GM12878 (cell line): ENCODE results near the gene KIFC1. TPM values are rescaled to one million over a fixed set of nuclear protein-coding genes. Genes with fewer than 3 reads are reported as not detected.

ENCODE experiments used
- ATAC-seq: fragments of 200-7000 bp; cut with Tn5 transposase; 3 replicates; pipeline ENCODE4 v1.9.1; 2020; ENCODE audit warnings: mild to moderate bottlenecking, moderate library complexity
- BruUV-seq: library from RNA; stranded (reverse); fragments of 400-500 nt; replicated peaks from 2 replicates; lab custom pipeline; 2021; lab: Mats Ljungman, UMichigan
- CTCF ChIA-PET: fragments of 300-600 bp; sonication (Branson Sonifier 250); formaldehyde crosslinking; extraction: SDS; loops from one replicate; lab custom pipeline; 2021; ENCODE audit warnings: inconsistent platforms; lab: Yijun Ruan, JAX
- POLR2A ChIA-PET: fragments of 350-600 bp; formaldehyde crosslinking; extraction: SDS; loops from one replicate; lab custom pipeline; 2021; ENCODE audit warnings: inconsistent platforms; lab: Charles Lee
- RAD21 ChIA-PET: fragments of 300-600 bp; sonication (Branson Sonifier 250); formaldehyde crosslinking; loops from one replicate; lab custom pipeline; 2023; ENCODE audit warnings: antibody characterized with exemption; ENCODE audit not compliant: unreplicated experiment; lab: Charles Lee
- SMC1A ChIA-PET: fragments of 300-600 bp; sonication (Branson Sonifier 250); formaldehyde crosslinking; loops from one replicate; lab custom pipeline; 2023; ENCODE audit not compliant: unreplicated experiment, uncharacterized antibody; lab: Charles Lee
- DNase-seq: peaks from one replicate; pipeline ENCODE4 v3.0.0-alpha.2; 2011; ENCODE audit warnings: low read depth, low spot score
- FAIRE-seq: peaks from 3 replicates; lab custom pipeline; 2011; peaks lifted over from hg19 to GRCh38; lab: Jason Lieb, UNC
- H2AFZ ChIP-seq: 2 replicates; pipeline ENCODE4 v1.6.0; 2011; ENCODE audit warnings: low read depth, low read length, control low read depth; ENCODE audit not compliant: control insufficient read depth
- H3K27ac ChIP-seq: 2 replicates; pipeline ENCODE4 v1.5.1; 2011; ENCODE audit warnings: control low read depth; ENCODE audit not compliant: control insufficient read depth, insufficient read depth
- H3K27me3 ChIP-seq, 2 experiments: replicated peaks in 1 of 2; 2 replicates each; pipeline versions ENCODE4 v1.6.0 to v1.6.1; 2011; ENCODE audit warnings: low read length in 1 of 2; ENCODE audit not compliant: control insufficient read depth in 2 of 2, insufficient read depth in 2 of 2
- H3K36me3 ChIP-seq, 2 experiments: 2 replicates each; pipeline ENCODE4 v1.5.1; 2011; ENCODE audit warnings: low read length in 1 of 2; ENCODE audit not compliant: control insufficient read depth in 2 of 2, insufficient read depth in 2 of 2
- H3K4me1 ChIP-seq: 2 replicates; pipeline ENCODE4 v1.6.1; 2011; ENCODE audit warnings: mild to moderate bottlenecking, low read length, moderate library complexity, mixed read lengths; ENCODE audit not compliant: control insufficient read depth, insufficient read depth
- H3K4me2 ChIP-seq: 2 replicates; pipeline ENCODE4 v1.6.0; 2011; ENCODE audit warnings: control low read depth; ENCODE audit not compliant: control insufficient read depth, insufficient read depth
- H3K4me3 ChIP-seq: fragments of 200-600 bp; sonication (generic); 2 replicates; pipeline ENCODE4 v1.5.1; 2016
- H3K79me2 ChIP-seq: 2 replicates; pipeline ENCODE4 v1.6.0; 2011; ENCODE audit warnings: low read length; ENCODE audit not compliant: control insufficient read depth, insufficient read depth
- H3K9ac ChIP-seq: 2 replicates; pipeline ENCODE4 v1.8.0; 2011; ENCODE audit warnings: low read length, control low read depth, mixed read lengths; ENCODE audit not compliant: control insufficient read depth, insufficient read depth
- H3K9me3 ChIP-seq: replicated peaks from 3 replicates; pipeline ENCODE4 v1.5.1; 2011; ENCODE audit warnings: mild to moderate bottlenecking, low read length; ENCODE audit not compliant: control insufficient read depth, insufficient read depth
- H4K20me1 ChIP-seq: 2 replicates; pipeline ENCODE4 v1.6.0; 2011; ENCODE audit not compliant: control insufficient read depth, insufficient read depth
- MTA3 ChIP-seq: IDR thresholded peaks from 2 replicates; pipeline ENCODE4 v1.6.1; 2012; ENCODE audit warnings: low read length, inconsistent platforms, borderline replicate concordance
- MXI1 ChIP-seq: fragments of 150-350 bp; IDR thresholded peaks from 2 replicates; pipeline ENCODE4 v1.6.1; 2011; ENCODE audit warnings: low read depth, mild to moderate bottlenecking, inconsistent platforms, low read length, improper control_type of control experiment
- NBN ChIP-seq: fragments of 450-650 bp; IDR thresholded peaks from 2 replicates; pipeline ENCODE4 v1.6.1; 2016
- RUNX3 ChIP-seq: IDR thresholded peaks from 2 replicates; pipeline ENCODE4 v1.6.1; 2012; ENCODE audit warnings: low read length, inconsistent platforms
- SUZ12 ChIP-seq: fragments of 200-600 bp; sonication (generic); IDR thresholded peaks from one replicate; pipeline ENCODE4 v1.6.1; 2018; ENCODE audit warnings: antibody characterized with exemption, mild to moderate bottlenecking; ENCODE audit not compliant: unreplicated experiment
- TBL1XR1 ChIP-seq: IDR thresholded peaks from 2 replicates; pipeline ENCODE4 v1.6.1; 2012; ENCODE audit warnings: low read depth, low read length, improper control_type of control experiment
- TCF3 ChIP-seq: IDR thresholded peaks from 2 replicates; pipeline ENCODE4 v1.6.1; 2012; ENCODE audit warnings: low read depth, mild to moderate bottlenecking, low read length, borderline replicate concordance; ENCODE audit not compliant: insufficient read depth
- WGBS: methylation state at CpG from one replicate; pipeline ENCODE4 v1.1.6; 2016; ENCODE audit warnings: low lambda C conversion rate; ENCODE audit not compliant: insufficient replicate concordance, insufficient coverage; ENCODE audit errors: missing lambda C conversion rate; 5-methylcytosine and 5-hydroxymethylcytosine counted together
- in situ Hi-C: fragments of 300-500 bp; cut with MboI; formaldehyde crosslinking; loops from 9 replicates; pipeline ENCODE4 v1.14.3; 2018; ENCODE audit warnings: mixed read lengths
- intact Hi-C: fragments of 100-400 bp; cut with micrococcal nuclease; formaldehyde crosslinking; loops from one replicate; pipeline ENCODE4 v1.14.2; 2022; ENCODE audit not compliant: unreplicated experiment
- polyA plus RNA-seq, 11 experiments: library from polyadenylated mRNA; depleted of rRNA in 4 of 11; unstranded in 6 of 11; stranded (reverse) in 5 of 11; fragments of >200 nt; fragmentation: Nextera tagmentation in 4 of 11; fragmentation: Illumina TruSeq in 1 of 11; extraction: Ambion mirVana in 4 of 11; extraction: Trizol in 1 of 11; gene quantifications; 1 replicate in 1 of 11; 2 replicates in 10 of 11; pipeline versions ENCODE4 v1.2.1 to v1.2.3, GENCODE V29; 2011 to 2016; ENCODE audit warnings: inconsistent platforms in 2 of 11, missing spikeins in 2 of 11, low read depth in 1 of 11
- total RNA-seq, 4 experiments: library from RNA; depleted of rRNA in 3 of 4; stranded (reverse); fragments of >200 nt in 3 of 4; fragmentation: Illumina TruSeq in 1 of 4; extraction: Trizol in 1 of 4; gene quantifications; 2 replicates each; pipeline versions ENCODE4 v1.2.1 to v1.2.3, GENCODE V29; 2013 to 2021

KIFC1 gene
- total and polyA plus RNA-seq, 10 of the 15 experiments (the other 5 are each of a cell fraction or from before 2014, with no cell fraction given): 1.8 to 87.4 (median 54.4) TPM

DNA sequence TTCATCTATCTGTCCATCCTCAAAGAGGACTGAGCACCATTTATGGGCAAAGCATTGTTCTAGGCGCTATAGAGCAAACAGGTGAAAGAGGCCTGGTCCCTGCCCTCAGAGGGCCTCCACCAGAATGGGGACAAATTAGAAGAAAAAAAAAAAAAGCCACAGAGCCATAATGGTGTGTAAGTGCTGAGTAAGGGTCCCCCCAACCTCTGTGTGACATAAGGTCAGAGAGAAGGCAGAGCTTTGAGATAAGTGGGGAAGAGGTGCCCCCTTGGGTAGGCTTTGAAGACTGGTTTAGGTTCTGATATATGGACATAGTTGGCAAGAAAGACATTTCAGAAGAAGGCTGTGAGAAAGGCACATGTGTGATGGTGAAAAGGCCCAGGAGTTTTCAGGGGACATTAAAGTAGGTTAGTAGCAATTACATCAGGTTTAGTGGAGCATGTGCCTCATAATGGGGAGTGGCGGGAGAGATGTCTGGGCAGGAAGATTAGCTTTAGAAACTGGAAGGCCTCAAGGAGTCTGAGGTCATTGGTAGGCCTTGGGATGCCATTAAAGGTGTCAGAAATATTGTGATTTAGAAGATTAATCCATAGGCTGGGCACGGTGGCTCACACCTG is 47.5 kb downstream of the KIFC1 start:
- ChIA-PET RAD21 (no interaction called here), CTCF (interaction anchor here (1.0 to 1.1 kb wide), 3 partner anchors 11 to 69 kb away, joined by 3 read pairs; no protein-coding TSS in a partner anchor), SMC1A (interaction anchor here (0.6 kb wide), 1 partner anchor 44 kb away, joined by 3 read pairs; no protein-coding TSS in a partner anchor), POLR2A (interaction anchor here (0.6 kb wide), 1 partner anchor 130 kb away, joined by 3 read pairs; no protein-coding TSS in a partner anchor)
- no peak overlapping the region for H3K4me3 ChIP-seq
- 98% methylated on average over 3 of the region's 3 CpGs for WGBS
- peaks cover 0 to 5% of the 10 kb centered on the region in 2 experiments; a peak in 3 of 4 replicates for H3K36me3 ChIP-seq
- no peak for DNase-seq
- TF ChIP-seq SUZ12: no peak
- TF ChIP-seq TBL1XR1: no peak
- no peak for TF ChIP-seq MXI1
- no peak for TF ChIP-seq RUNX3
- no peak for TF ChIP-seq NBN
- TF ChIP-seq MTA3: no peak
- no peak for TF ChIP-seq TCF3
- in situ Hi-C loops (no loop called here), intact Hi-C loops (no loop called here)
- no peak overlapping the region for H3K27ac ChIP-seq
- no peak for ATAC-seq
- FAIRE-seq: no peak
- no peaks in the 10 kb centered on the region; the same call in 1 of the 2 replicates for H4K20me1 ChIP-seq
- H3K9me3 ChIP-seq: no peaks in the 10 kb centered on the region
- H3K27me3 ChIP-seq: no peaks in the 10 kb centered on the region
- H3K4me1 ChIP-seq: no peaks in the 10 kb centered on the region
- no peak overlapping the region for H3K4me2 ChIP-seq
- no peaks in the 10 kb centered on the region; the same call in 1 of the 2 replicates for H3K79me2 ChIP-seq
- H3K9ac ChIP-seq: no peak overlapping the region
- BruUV-seq: TSS peak; percentile 31
- H2AFZ ChIP-seq: no peak overlapping the region
